ENCODE measurements around the gene CD28. TPM values are rescaled to one million over a fixed set of nuclear protein-coding genes. Genes with fewer than 3 reads are reported as not detected.

The CD28 gene
- total and polyA plus RNA-seq, 10 of the 15 experiments (the other 5 are each of a cell fraction or from before 2014, with no cell fraction given): 0.03 to 0.23 (median 0.04) TPM; not detected in 7

DNA sequence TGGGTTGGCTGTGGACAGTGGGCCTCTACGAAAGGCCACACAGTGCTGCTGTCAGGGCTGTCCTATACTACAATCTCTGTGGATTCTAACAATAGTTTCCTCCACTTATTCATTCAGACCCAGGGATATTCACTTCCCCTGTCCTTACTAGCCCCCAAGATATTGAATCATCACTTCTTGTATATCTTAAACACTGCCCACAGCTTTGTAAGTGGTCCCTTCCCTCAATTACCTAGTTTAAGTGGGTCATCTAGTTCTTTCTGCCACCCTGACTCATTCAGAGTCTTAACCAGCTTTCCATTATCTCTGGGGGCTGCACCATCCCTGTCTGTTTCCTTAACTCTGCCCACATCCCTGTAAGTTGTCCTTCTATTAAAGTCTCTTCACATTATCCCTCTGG lies 69.2 kb downstream of the CD28 start:
- H3K27ac ChIP-seq (ENCODE audit: control insufficient read depth, insufficient read depth): no peak overlapping the region
- intact Hi-C loops (cut with micrococcal nuclease; ENCODE audit: unreplicated experiment) (no loop called here), in situ Hi-C loops (cut with MboI) (no loop called here)
- no peak overlapping the region for H3K4me2 ChIP-seq (ENCODE audit: control insufficient read depth, insufficient read depth)
- no peak overlapping the region for H3K4me3 ChIP-seq
- FAIRE-seq (no peak), ATAC-seq (no peak), DNase-seq (ENCODE audit: low read depth, low spot score) (no peak)
- BruUV-seq (replicated peaks): no TSS peak
- POLR2A ChIA-PET: no interaction called here
- 0% methylated on average over 1 of the region's 1 CpG for WGBS (ENCODE audit: insufficient coverage, insufficient replicate concordance, low lambda C conversion rate, missing lambda C conversion rate)
- SMC1A ChIA-PET (ENCODE audit: uncharacterized antibody, unreplicated experiment): no interaction called here
- no peaks in the 10 kb centered on the region for H3K79me2 ChIP-seq (ENCODE audit: control insufficient read depth, insufficient read depth, low read length)
- H3K36me3 ChIP-seq (ENCODE audit: control insufficient read depth in 2 of 2, insufficient read depth in 2 of 2, low read length in 1 of 2): no peaks in the 10 kb centered on the region
- H4K20me1 ChIP-seq (ENCODE audit: control insufficient read depth, insufficient read depth): no peaks in the 10 kb centered on the region
- H2AFZ ChIP-seq (ENCODE audit: control insufficient read depth, low read depth, low read length): no peak overlapping the region
- H3K9ac ChIP-seq (ENCODE audit: control insufficient read depth, insufficient read depth, low read length): no peak overlapping the region
- RAD21 ChIA-PET (ENCODE audit: unreplicated experiment): no interaction called here
- TF ChIP-seq ETV6 (conservative IDR thresholded peaks at IDR 0.05 in 1 of 2, IDR thresholded peaks at IDR 0.05 in 1 of 2; ENCODE audit: borderline replicate concordance in 1 of 2, low read depth in 1 of 2): no peak
- no peak for TF ChIP-seq FOXK2 (IDR thresholded peaks at IDR 0.05)
- TF ChIP-seq RCOR1 (conservative IDR thresholded peaks at IDR 0.05; ENCODE audit: low read depth, low read length): no peak
- TF ChIP-seq SMC3 (IDR thresholded peaks at IDR 0.05; ENCODE audit: borderline replicate concordance, low read length): no peak
- TF ChIP-seq ZBTB40 (IDR thresholded peaks at IDR 0.05; ENCODE audit: borderline replicate concordance): no peak
- TF ChIP-seq YY1 (IDR thresholded peaks at IDR 0.05; ENCODE audit: low read depth, low read length): no peak
- TF ChIP-seq, protein P1, sequence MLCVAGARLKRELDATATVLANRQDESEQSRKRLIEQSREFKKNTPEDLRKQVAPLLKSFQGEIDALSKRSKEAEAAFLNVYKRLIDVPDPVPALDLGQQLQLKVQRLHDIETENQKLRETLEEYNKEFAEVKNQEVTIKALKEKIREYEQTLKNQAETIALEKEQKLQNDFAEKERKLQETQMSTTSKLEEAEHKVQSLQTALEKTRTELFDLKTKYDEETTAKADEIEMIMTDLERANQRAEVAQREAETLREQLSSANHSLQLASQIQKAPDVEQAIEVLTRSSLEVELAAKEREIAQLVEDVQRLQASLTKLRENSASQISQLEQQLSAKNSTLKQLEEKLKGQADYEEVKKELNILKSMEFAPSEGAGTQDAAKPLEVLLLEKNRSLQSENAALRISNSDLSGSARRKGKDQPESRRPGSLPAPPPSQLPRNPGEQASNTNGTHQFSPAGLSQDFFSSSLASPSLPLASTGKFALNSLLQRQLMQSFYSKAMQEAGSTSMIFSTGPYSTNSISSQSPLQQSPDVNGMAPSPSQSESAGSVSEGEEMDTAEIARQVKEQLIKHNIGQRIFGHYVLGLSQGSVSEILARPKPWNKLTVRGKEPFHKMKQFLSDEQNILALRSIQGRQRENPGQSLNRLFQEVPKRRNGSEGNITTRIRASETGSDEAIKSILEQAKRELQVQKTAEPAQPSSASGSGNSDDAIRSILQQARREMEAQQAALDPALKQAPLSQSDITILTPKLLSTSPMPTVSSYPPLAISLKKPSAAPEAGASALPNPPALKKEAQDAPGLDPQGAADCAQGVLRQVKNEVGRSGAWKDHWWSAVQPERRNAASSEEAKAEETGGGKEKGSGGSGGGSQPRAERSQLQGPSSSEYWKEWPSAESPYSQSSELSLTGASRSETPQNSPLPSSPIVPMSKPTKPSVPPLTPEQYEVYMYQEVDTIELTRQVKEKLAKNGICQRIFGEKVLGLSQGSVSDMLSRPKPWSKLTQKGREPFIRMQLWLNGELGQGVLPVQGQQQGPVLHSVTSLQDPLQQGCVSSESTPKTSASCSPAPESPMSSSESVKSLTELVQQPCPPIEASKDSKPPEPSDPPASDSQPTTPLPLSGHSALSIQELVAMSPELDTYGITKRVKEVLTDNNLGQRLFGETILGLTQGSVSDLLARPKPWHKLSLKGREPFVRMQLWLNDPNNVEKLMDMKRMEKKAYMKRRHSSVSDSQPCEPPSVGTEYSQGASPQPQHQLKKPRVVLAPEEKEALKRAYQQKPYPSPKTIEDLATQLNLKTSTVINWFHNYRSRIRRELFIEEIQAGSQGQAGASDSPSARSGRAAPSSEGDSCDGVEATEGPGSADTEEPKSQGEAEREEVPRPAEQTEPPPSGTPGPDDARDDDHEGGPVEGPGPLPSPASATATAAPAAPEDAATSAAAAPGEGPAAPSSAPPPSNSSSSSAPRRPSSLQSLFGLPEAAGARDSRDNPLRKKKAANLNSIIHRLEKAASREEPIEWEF (IDR thresholded peaks at IDR 0.05; ENCODE audit: insufficient replicate concordance, low read depth, low read length): no peak
- no peak for TF ChIP-seq ZBED1 (IDR thresholded peaks at IDR 0.05; ENCODE audit: borderline replicate concordance)
- no peak for TF ChIP-seq RB1 (IDR thresholded peaks at IDR 0.05; ENCODE audit: borderline replicate concordance)
- TF ChIP-seq, protein P2, sequence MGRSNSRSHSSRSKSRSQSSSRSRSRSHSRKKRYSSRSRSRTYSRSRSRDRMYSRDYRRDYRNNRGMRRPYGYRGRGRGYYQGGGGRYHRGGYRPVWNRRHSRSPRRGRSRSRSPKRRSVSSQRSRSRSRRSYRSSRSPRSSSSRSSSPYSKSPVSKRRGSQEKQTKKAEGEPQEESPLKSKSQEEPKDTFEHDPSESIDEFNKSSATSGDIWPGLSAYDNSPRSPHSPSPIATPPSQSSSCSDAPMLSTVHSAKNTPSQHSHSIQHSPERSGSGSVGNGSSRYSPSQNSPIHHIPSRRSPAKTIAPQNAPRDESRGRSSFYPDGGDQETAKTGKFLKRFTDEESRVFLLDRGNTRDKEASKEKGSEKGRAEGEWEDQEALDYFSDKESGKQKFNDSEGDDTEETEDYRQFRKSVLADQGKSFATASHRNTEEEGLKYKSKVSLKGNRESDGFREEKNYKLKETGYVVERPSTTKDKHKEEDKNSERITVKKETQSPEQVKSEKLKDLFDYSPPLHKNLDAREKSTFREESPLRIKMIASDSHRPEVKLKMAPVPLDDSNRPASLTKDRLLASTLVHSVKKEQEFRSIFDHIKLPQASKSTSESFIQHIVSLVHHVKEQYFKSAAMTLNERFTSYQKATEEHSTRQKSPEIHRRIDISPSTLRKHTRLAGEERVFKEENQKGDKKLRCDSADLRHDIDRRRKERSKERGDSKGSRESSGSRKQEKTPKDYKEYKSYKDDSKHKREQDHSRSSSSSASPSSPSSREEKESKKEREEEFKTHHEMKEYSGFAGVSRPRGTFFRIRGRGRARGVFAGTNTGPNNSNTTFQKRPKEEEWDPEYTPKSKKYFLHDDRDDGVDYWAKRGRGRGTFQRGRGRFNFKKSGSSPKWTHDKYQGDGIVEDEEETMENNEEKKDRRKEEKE (IDR thresholded peaks at IDR 0.05): no peak
- TF ChIP-seq IRF4 (IDR thresholded peaks at IDR 0.05; ENCODE audit: low read depth, low read length): no peak
- H3K27me3 ChIP-seq (replicated peaks in 1 of 2; ENCODE audit: control insufficient read depth in 2 of 2, insufficient read depth in 2 of 2, low read length in 1 of 2): peaks cover 0 to 3% of the 10 kb centered on the region in 2 experiments; a peak in 1 of 4 replicates
- no peaks in the 10 kb centered on the region; the same call in 2 of the 3 replicates for H3K9me3 ChIP-seq (replicated peaks; ENCODE audit: control insufficient read depth, insufficient read depth, low read length)
- H3K4me1 ChIP-seq (ENCODE audit: control insufficient read depth, insufficient read depth, low read length): no peaks in the 10 kb centered on the region
- CTCF ChIA-PET: no interaction called here

All from GM12878 (cell line).